ENCODE results near the gene DUOX2.

The DUOX2 gene

DNA sequence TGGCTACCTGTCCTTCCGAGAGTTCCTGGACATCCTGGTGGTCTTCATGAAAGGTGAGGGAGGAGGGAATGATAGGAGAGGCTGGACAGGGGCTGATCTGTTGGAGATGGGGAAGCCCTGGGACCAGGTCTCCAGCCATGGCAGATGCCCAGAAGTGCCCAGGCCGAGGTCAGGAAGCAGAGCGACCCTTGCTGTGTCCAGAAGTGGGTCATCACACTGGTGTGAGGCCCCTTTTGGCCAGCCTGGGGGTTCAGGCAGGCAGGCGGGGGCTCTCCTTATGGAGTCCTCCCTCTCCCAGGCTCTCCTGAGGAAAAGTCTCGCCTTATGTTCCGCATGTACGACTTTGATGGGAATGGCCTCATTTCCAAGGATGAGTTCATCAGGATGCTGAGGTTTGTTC lies 33.6 kb upstream of the DUOX2 start:
- no peak for FAIRE-seq
- no peak for DNase-seq (ENCODE audit: insufficient read length, low spot score)
- TF ChIP-seq, protein P1, sequence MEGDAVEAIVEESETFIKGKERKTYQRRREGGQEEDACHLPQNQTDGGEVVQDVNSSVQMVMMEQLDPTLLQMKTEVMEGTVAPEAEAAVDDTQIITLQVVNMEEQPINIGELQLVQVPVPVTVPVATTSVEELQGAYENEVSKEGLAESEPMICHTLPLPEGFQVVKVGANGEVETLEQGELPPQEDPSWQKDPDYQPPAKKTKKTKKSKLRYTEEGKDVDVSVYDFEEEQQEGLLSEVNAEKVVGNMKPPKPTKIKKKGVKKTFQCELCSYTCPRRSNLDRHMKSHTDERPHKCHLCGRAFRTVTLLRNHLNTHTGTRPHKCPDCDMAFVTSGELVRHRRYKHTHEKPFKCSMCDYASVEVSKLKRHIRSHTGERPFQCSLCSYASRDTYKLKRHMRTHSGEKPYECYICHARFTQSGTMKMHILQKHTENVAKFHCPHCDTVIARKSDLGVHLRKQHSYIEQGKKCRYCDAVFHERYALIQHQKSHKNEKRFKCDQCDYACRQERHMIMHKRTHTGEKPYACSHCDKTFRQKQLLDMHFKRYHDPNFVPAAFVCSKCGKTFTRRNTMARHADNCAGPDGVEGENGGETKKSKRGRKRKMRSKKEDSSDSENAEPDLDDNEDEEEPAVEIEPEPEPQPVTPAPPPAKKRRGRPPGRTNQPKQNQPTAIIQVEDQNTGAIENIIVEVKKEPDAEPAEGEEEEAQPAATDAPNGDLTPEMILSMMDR (IDR thresholded peaks at IDR 0.05; ENCODE audit: insufficient read depth, missing control alignments), result no peak

DNA sequence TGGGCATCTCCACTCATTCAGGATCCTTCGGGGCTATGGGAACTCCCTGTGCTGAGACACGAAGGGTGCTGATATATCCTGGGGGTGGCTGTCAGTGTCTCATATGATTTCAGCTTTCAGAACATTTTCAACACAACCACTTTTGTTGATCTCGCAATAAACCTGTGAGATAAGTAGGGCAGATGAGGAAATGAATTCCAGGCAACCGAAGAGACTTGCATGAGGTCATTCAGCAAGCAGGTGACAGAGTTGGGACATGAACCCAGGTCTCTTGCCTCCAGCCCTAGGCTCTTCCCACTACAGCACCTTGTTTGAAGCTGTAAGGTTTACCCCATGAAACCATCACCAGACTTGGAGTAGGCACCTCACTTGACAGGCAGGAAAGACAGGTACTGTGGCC lies 32.4 kb upstream of the DUOX2 start:
- TF ChIP-seq, protein P1 (IDR thresholded peaks at IDR 0.05; ENCODE audit: insufficient read depth, missing control alignments), result no peak
- DNase-seq (ENCODE audit: insufficient read length, low spot score) (no peak), FAIRE-seq (no peak)

DNA sequence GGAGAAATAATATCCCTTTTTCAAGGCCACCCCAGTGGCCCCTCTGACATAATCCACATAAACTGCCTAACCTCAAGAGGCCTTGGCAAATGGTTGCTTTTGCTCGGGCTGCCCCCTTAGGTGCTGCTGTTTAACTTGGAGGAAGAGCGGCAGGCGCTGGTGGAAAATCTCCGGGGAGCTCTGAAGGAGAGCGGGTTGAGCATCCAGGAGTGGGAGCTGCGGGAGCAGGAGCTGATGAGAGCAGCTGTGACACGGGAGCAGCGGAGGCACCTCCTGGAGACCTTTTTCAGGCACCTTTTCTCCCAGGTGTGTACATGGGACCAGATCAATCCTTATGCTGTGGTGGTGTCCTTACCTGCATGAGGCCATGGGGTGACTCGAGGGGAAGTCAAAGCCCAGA lies 30.8 kb upstream of the DUOX2 start:
- no peak for DNase-seq (ENCODE audit: insufficient read length, low spot score)
- TF ChIP-seq, protein P1 (IDR thresholded peaks at IDR 0.05; ENCODE audit: insufficient read depth, missing control alignments), result no peak
- no peak for FAIRE-seq

DNA sequence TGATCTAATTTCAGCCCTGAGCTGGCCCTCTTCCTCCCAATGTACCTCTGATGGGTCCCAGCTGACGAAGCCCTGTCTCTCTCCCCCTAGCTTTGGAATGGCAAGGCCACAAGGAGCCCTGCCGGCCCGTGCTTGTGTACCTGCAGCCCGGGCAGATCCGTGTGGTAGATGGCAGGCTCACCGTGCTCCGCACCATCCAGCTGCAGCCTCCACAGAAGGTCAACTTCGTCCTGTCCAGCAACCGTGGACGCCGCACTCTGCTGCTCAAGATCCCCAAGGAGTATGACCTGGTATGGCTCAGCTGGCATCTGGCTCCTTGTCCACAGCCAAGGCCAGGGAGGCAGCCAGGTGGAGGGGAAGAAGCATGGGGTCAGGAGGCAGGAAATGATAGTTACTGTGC lies 30.0 kb upstream of the DUOX2 start:
- FAIRE-seq (no peak), DNase-seq (ENCODE audit: insufficient read length, low spot score) (no peak)
- TF ChIP-seq, protein P1 (IDR thresholded peaks at IDR 0.05; ENCODE audit: insufficient read depth, missing control alignments), result no peak

DNA sequence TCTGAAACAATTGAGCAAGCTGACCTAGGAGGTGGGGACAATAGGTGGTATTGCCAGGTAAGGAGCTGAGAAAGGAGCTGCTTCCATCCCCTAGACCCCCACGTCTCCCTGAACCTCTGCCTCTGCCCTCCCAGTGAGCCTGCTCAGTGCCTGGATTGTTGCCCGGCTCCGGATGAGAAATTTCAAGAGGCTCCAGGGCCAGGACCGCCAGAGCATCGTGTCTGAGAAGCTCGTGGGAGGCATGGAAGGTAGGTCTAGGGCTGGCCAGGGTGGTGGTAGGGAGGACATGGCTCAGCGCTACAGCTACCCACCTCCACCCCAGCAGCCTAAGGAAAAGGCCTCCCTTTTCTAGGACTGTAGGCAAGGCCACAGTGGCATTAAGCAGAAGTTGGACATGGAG lies 29.1 kb upstream of the DUOX2 start:
- TF ChIP-seq, protein P1 (IDR thresholded peaks at IDR 0.05; ENCODE audit: insufficient read depth, missing control alignments), result no peak
- FAIRE-seq (no peak), DNase-seq (ENCODE audit: insufficient read length, low spot score) (no peak)

DNA sequence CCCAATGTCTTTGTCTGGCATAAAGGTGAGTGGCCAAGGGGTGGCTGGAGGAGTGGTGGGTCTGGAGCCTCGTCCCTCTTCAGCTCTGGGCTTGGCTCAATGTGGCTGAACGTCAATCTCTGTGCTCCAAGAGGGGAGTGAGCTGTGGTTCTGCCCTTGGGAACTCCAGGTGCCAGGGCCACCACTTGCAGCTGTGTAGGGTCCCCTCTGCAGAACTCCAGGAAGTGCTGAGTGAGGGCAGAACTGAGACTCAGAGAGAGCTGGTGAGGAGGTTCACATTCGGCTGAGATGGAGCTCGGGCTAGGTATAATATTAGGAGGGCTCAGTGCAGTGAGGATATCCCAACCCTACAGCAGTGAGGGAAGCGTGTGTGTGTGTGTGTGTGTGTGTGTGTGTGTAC lies 27.4 kb upstream of the DUOX2 start:
- FAIRE-seq, result no peak

DNA sequence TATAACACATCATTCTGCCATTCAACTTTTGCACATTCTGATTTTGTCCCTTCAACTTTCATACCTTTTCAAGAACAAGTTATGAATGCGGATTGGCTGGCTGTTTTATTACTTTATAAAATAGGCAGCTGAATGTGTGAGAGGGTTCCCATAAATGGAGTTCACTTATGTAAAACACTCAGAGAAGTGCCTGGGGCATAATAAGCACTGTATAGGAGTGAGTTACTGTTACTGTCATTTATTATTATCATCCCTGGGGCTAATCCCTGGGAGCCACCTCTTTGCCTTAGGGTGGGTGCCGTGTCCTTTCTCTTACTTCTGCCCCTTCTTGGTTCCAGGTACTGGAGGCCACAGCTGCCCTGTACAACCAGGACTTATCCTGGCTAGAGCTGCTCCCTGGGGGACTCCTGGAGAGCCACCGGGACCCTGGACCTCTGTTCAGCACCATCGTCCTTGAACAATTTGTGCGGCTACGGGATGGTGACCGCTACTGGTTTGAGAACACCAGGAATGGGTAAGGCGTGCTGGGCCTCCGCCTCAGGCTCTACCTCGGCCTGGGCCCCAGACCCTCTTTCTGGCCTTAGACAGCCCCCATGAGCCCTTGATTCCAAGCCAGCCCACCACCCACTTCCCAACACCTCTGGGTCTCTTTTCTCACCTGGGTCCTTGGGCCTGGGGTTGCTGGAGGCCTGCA lies 26.7 kb upstream of the DUOX2 start:
- DNase-seq (ENCODE audit: insufficient read length, low spot score) (no peak), FAIRE-seq (no peak)
- TF ChIP-seq, protein P1 (IDR thresholded peaks at IDR 0.05; ENCODE audit: insufficient read depth, missing control alignments), result no peak

More for the DNA sequence above, 27.4 kb upstream of the DUOX2 start:
- TF ChIP-seq, protein P1 (IDR thresholded peaks at IDR 0.05; ENCODE audit: insufficient read depth, missing control alignments), result no peak
- no peak for DNase-seq (ENCODE audit: insufficient read length, low spot score)
